HepG2 (cell line): Measurements from ENCODE around the gene DNM1. TPM values are rescaled to one million over a fixed set of nuclear protein-coding genes. Genes with fewer than 3 reads are reported as not detected.

Experiments
- ATAC-seq: fragments of 200-7000 bp; cut with Tn5 transposase; 3 replicates; pipeline ENCODE4 v1.9.1; 2020; ENCODE audit warnings: mild to moderate bottlenecking, moderate library complexity
- BruUV-seq: library from RNA; stranded (reverse); fragments of 400-500 nt; replicated peaks from 2 replicates; lab custom pipeline; 2021; lab: Mats Ljungman, UMichigan
- CTCF ChIA-PET: fragments of 300-600 bp; formaldehyde crosslinking; extraction: SDS; loops from one replicate; lab custom pipeline; 2021; ENCODE audit warnings: low total read pairs, inconsistent platforms, low intra/inter-chr PET ratio; lab: Yijun Ruan, JAX
- POLR2A ChIA-PET: fragments of 350-600 bp; sonication (Branson Sonifier 250); formaldehyde crosslinking; loops from one replicate; lab custom pipeline; 2020; ENCODE audit warnings: antibody characterized with exemption, inconsistent platforms; lab: Yijun Ruan, JAX
- DNase-seq: peaks from one replicate; pipeline ENCODE4 v3.0.0-alpha.2; 2015; ENCODE audit warnings: low spot score
- FAIRE-seq: peaks from 3 replicates; lab custom pipeline; 2011; peaks lifted over from hg19 to GRCh38; lab: Jason Lieb, UNC
- H2AFZ ChIP-seq: one replicate; pipeline ENCODE4 v1.6.1; 2011; ENCODE audit warnings: low read length, inconsistent platforms
- H3K27ac ChIP-seq: fragments of 300-600 bp; 3 replicates; pipeline ENCODE4 v1.8.0; 2011; ENCODE audit warnings: mixed run types, mild to moderate bottlenecking, mixed read lengths, low read length, inconsistent platforms; ENCODE audit not compliant: insufficient read depth; ENCODE audit errors: extremely low read length
- H3K27me3 ChIP-seq, 2 experiments: fragments of 200-600 bp in 1 of 2; 2 replicates in 1 of 2; 3 replicates in 1 of 2; pipeline versions ENCODE4 v1.6.0 to v1.8.0; 2011; ENCODE audit warnings: low read length in 2 of 2, mild to moderate bottlenecking in 2 of 2, moderate library complexity in 2 of 2, inconsistent platforms in 1 of 2; ENCODE audit not compliant: insufficient read depth in 2 of 2, control insufficient read depth in 1 of 2
- H3K36me3 ChIP-seq, 2 experiments: fragments of 200-600 bp in 1 of 2; replicated peaks in 1 of 2; 2 replicates in 1 of 2; 3 replicates in 1 of 2; pipeline versions ENCODE4 v1.5.1 to v1.8.0; 2011; ENCODE audit warnings: low read length in 2 of 2, inconsistent platforms in 1 of 2; ENCODE audit not compliant: insufficient read depth in 2 of 2, control insufficient read depth in 1 of 2
- H3K4me1 ChIP-seq: 2 replicates; pipeline ENCODE4 v1.5.1; 2012; ENCODE audit warnings: low read length, inconsistent platforms; ENCODE audit not compliant: insufficient read depth
- H3K4me2 ChIP-seq: 2 replicates; pipeline ENCODE4 v1.6.0; 2011; ENCODE audit warnings: low read depth, low read length, inconsistent platforms
- H3K4me3 ChIP-seq, 3 experiments: fragments of 200-600 bp in 1 of 3; sonication (generic), shearing (Covaris generic) in 1 of 3; replicated peaks in 1 of 3; 2 replicates each; pipeline ENCODE4 v1.5.1; 2011 to 2016; ENCODE audit warnings: low read length in 3 of 3, inconsistent platforms in 2 of 3, low read depth in 2 of 3, mild to moderate bottlenecking in 2 of 3, control low read depth in 1 of 3, mixed read lengths in 1 of 3; ENCODE audit not compliant: insufficient read depth in 1 of 3
- H3K79me2 ChIP-seq: one replicate; pipeline ENCODE4 v1.6.1; 2011; ENCODE audit warnings: low read length, inconsistent platforms; ENCODE audit not compliant: insufficient read depth
- H3K9ac ChIP-seq: 2 replicates; pipeline ENCODE4 v1.6.0; 2011; ENCODE audit warnings: mild to moderate bottlenecking, low read depth, low read length, inconsistent platforms; ENCODE audit not compliant: insufficient read depth
- H3K9me3 ChIP-seq: 2 replicates; pipeline ENCODE4 v1.5.1; 2012; ENCODE audit warnings: mild to moderate bottlenecking, low read length
- H4K20me1 ChIP-seq: 2 replicates; pipeline ENCODE4 v1.6.0; 2011; ENCODE audit warnings: inconsistent platforms, mild to moderate bottlenecking, low read length, moderate library complexity; ENCODE audit not compliant: insufficient read depth
- MAFF ChIP-seq: IDR thresholded peaks from 2 replicates; pipeline ENCODE4 v1.6.1; 2011; ENCODE audit warnings: low read depth, low read length, improper control_type of control experiment
- MAFK ChIP-seq, 2 experiments: IDR thresholded peaks in 1 of 2; conservative IDR thresholded peaks in 1 of 2; 2 replicates each; pipeline ENCODE4 v1.6.1; 2011; ENCODE audit warnings: improper control_type of control experiment in 2 of 2, low read length in 2 of 2
- RCOR2 ChIP-seq: IDR thresholded peaks from 2 replicates; pipeline ENCODE4 v1.6.1; 2016; ENCODE audit warnings: missing biosample characterization, missing genetic modification reagents
- TEAD2 ChIP-seq: sonication (generic); formaldehyde crosslinking; IDR thresholded peaks from 2 replicates; pipeline ENCODE4 v1.9.0; 2021; ENCODE audit warnings: missing genetic modification reagents
- ZBTB43 ChIP-seq: sonication (generic); formaldehyde crosslinking; conservative IDR thresholded peaks from 2 replicates; pipeline ENCODE4 v1.4.0; 2020; ENCODE audit warnings: missing genetic modification reagents
- ZKSCAN5 ChIP-seq: sonication (generic); formaldehyde crosslinking; IDR thresholded peaks from 2 replicates; pipeline ENCODE4 v1.5.1; 2020; ENCODE audit warnings: mild to moderate bottlenecking, missing genetic modification reagents
- ZNF784 ChIP-seq: sonication (generic); formaldehyde crosslinking; IDR thresholded peaks from 2 replicates; pipeline ENCODE4 v1.5.1; 2020; ENCODE audit warnings: missing genetic modification reagents, mild to moderate bottlenecking, borderline replicate concordance
- WGBS: methylation state at CpG from one replicate; pipeline ENCODE4 v1.1.6; 2017; ENCODE audit warnings: low lambda C conversion rate; 5-methylcytosine and 5-hydroxymethylcytosine counted together
- in situ Hi-C: cut with HindIII; loops from 2 replicates; pipeline ENCODE4 v1.10.0; 2017; ENCODE audit warnings: low pct_unique_long_range_greater_than_20kb; ENCODE audit not compliant: extremely low pct_ligation_motif_present
- intact Hi-C: fragments of 100-400 bp; cut with micrococcal nuclease; formaldehyde crosslinking; loops from one replicate; pipeline ENCODE4 v1.10.0; 2022; ENCODE audit not compliant: unreplicated experiment
- polyA plus RNA-seq, 8 experiments: library from polyadenylated mRNA; depleted of rRNA in 3 of 8; stranded (reverse) in 7 of 8; unstranded in 1 of 8; fragments of >200 nt; fragmentation: Illumina TruSeq in 4 of 8; extraction: Trizol in 4 of 8; gene quantifications; 2 replicates each; pipeline versions ENCODE4 v1.2.1 to v1.2.3, GENCODE V29; 2011 to 2016; ENCODE audit warnings: low read depth in 4 of 8, missing spikeins in 1 of 8, mixed read lengths in 1 of 8; ENCODE audit not compliant: insufficient read depth in 1 of 8
- total RNA-seq, 5 experiments: library from RNA; depleted of rRNA; stranded (reverse); fragments of >200 nt; fragmentation: Illumina TruSeq; extraction: Trizol; gene quantifications; 2 replicates each; pipeline ENCODE4 v1.2.3, GENCODE V29; 2016; ENCODE audit warnings: low read depth in 1 of 5

Gene DNM1
- total and polyA plus RNA-seq, 2 of the 13 experiments (the other 11 are each of a cell fraction or from before 2014, with no cell fraction given) = 0.13 to 0.58 TPM

- ChIA-PET CTCF (no interaction called here), POLR2A (interaction anchor here (1.6 kb wide), 1 partner anchor 57 kb away, joined by 3 read pairs; the partner anchor contains the start of gene BBLN)
- no TSS peak for BruUV-seq
- H3K4me2 ChIP-seq = no peak overlapping the region
- no peak overlapping the region for H3K9ac ChIP-seq
- DNase-seq = no peak
- H3K4me1 ChIP-seq = peaks cover 43% of the 10 kb centered on the region
- in situ Hi-C loops = no loop called here
- peaks cover 1 to 4% of the 10 kb centered on the region in 2 experiments; a peak in 2 of 5 replicates for H3K27me3 ChIP-seq
- H3K79me2 ChIP-seq = no peaks in the 10 kb centered on the region
- no peak overlapping the region for H3K27ac ChIP-seq
- TF ChIP-seq ZNF784 (CRISPR knock-in tag) = no peak
- no peak for TF ChIP-seq ZKSCAN5 (CRISPR knock-in tag)
- peak; percentile 37; the same call in 1 of the 2 replicates for TF ChIP-seq MAFF
- TF ChIP-seq ZBTB43 (CRISPR knock-in tag) = no peak
- no peak for TF ChIP-seq TEAD2 (CRISPR knock-in tag)
- no peak for TF ChIP-seq RCOR2 (CRISPR knock-in tag)
- TF ChIP-seq MAFK (conservative IDR thresholded peaks at IDR 0.05 in 1 of 2, IDR thresholded peaks at IDR 0.05 in 1 of 2; ENCODE audit: low read length in 2 of 2) = peak; percentile 41 to 64
- H4K20me1 ChIP-seq = no peaks in the 10 kb centered on the region
- no peaks in the 10 kb centered on the region for H3K9me3 ChIP-seq
- no peaks in the 10 kb centered on the region for H3K36me3 ChIP-seq
- no peak for ATAC-seq
- 58% methylated on average over 11 of the region's 16 CpGs for WGBS
- no peak overlapping the region for H3K4me3 ChIP-seq
- H2AFZ ChIP-seq = no peak overlapping the region
- intact Hi-C loops = no loop called here
- no peak for FAIRE-seq
Measured at GRCh38 chr9:128216781-128217553, 13.8 kb downstream of the DNM1 start.
